SU-DHL-6 (cell line): ENCODE data around the gene CNP.

ENCODE experiments used
- H2AFZ ChIP-seq: fragments of 200-600 bp; sonication (generic); 2 replicates; pipeline ENCODE4 v1.6.1; 2014; ENCODE audit warnings: low read depth, mild to moderate bottlenecking, moderate library complexity, mixed read lengths, antibody characterized with exemption, low read length; ENCODE audit not compliant: severe bottlenecking
- H3F3A ChIP-seq: fragments of 200-600 bp; shearing (Covaris generic); 2 replicates; pipeline ENCODE4 v1.6.0; 2016; ENCODE audit warnings: antibody characterized with exemption, mild to moderate bottlenecking; ENCODE audit not compliant: insufficient read depth
- H3K27ac ChIP-seq: fragments of 200-600 bp; sonication (generic); 2 replicates; pipeline ENCODE4 v1.5.1; 2016; ENCODE audit warnings: low read depth, mild to moderate bottlenecking, low read length, moderate library complexity, mixed read lengths
- H3K27me3 ChIP-seq: fragments of 200-600 bp; sonication (generic), shearing (Covaris generic); 2 replicates; pipeline ENCODE4 v1.6.0; 2014; ENCODE audit warnings: mild to moderate bottlenecking, low read length
- H3K36me3 ChIP-seq: fragments of 200-600 bp; sonication (generic); 2 replicates; pipeline ENCODE4 v1.6.1; 2014; ENCODE audit warnings: mild to moderate bottlenecking, low read length, mixed read lengths
- H3K4me2 ChIP-seq: fragments of 300-600, 200-600 bp; shearing (Covaris generic), sonication (generic); 2 replicates; pipeline ENCODE4 v1.6.0; 2014; ENCODE audit warnings: low read length, low read depth, mild to moderate bottlenecking; ENCODE audit not compliant: poor library complexity, severe bottlenecking
- H3K4me3 ChIP-seq: fragments of 200-600 bp; sonication (generic); 2 replicates; pipeline ENCODE4 v1.5.1; 2014; ENCODE audit warnings: antibody characterized with exemption, low read length, mild to moderate bottlenecking, mixed read lengths; ENCODE audit not compliant: insufficient read depth, poor library complexity, severe bottlenecking
- H3K79me2 ChIP-seq: fragments of 200-600 bp; sonication (generic); 2 replicates; pipeline ENCODE4 v1.6.1; 2014; ENCODE audit warnings: mild to moderate bottlenecking, low read length, moderate library complexity; ENCODE audit not compliant: insufficient read depth
- H3K9ac ChIP-seq: fragments of 200-600 bp; sonication (generic); 2 replicates; pipeline ENCODE4 v1.7.0; 2014; ENCODE audit warnings: mild to moderate bottlenecking, low read length
- H3K9me2 ChIP-seq: fragments of 200-600 bp; sonication (generic); replicated peaks from 2 replicates; pipeline ENCODE4 v1.6.1; 2014; ENCODE audit warnings: low read length; ENCODE audit not compliant: insufficient read depth
- H3K9me3 ChIP-seq: fragments of 200-600 bp; sonication (generic); 2 replicates; pipeline ENCODE4 v1.6.1; 2014; ENCODE audit warnings: low read length, mixed read lengths; ENCODE audit not compliant: insufficient read depth
- H4K20me1 ChIP-seq: fragments of 200-600 bp; sonication (generic); 2 replicates; pipeline ENCODE4 v1.6.1; 2014; ENCODE audit warnings: low read depth, mild to moderate bottlenecking, antibody characterized with exemption, low read length, moderate library complexity, mixed read lengths
- CTCF ChIP-seq: fragments of 200-600 bp; sonication (generic); IDR thresholded peaks from one replicate; pipeline ENCODE4 v1.5.1; 2017; ENCODE audit warnings: antibody characterized with exemption, mild to moderate bottlenecking, low read length, moderate library complexity; ENCODE audit not compliant: insufficient read depth, poor library complexity, severe bottlenecking
- EZH2phosphoT487 ChIP-seq: fragments of 200-600 bp; sonication (generic), shearing (Covaris generic); conservative IDR thresholded peaks from 2 replicates; pipeline ENCODE4 v1.6.1; 2018; ENCODE audit warnings: mild to moderate bottlenecking, antibody characterized with exemption, low read length, moderate library complexity, mixed read lengths

Gene CNP

GRCh38 chr17:41967921-41968578 lies 1.5 kb downstream of the CNP start:
- Histone ChIP-seq H2AFZ (no peak overlapping the region), H3K27ac (no peak overlapping the region), H3K4me2 (peak overlapping the region; percentile 69), H3K9ac (peak overlapping the region; percentile 92; the same call in 1 of the 2 replicates), H3K79me2 (peaks cover 13% of the 10 kb centered on the region), H3K9me2 (no peaks in the 10 kb centered on the region), H3K4me3 (no peak overlapping the region), H3K36me3 (no peaks in the 10 kb centered on the region), H3K9me3 (no peaks in the 10 kb centered on the region), H3F3A (peaks cover 20% of the 10 kb centered on the region), H4K20me1 (no peaks in the 10 kb centered on the region), H3K27me3 (no peaks in the 10 kb centered on the region)
- TF ChIP-seq EZH2phosphoT487 (no peak), CTCF (no peak)

- H3K9me3 ChIP-seq: no peaks in the 10 kb centered on the region
- H2AFZ ChIP-seq: no peak overlapping the region
- TF ChIP-seq CTCF (no peak), EZH2phosphoT487 (no peak)
- H3K27me3 ChIP-seq: no peaks in the 10 kb centered on the region
- peaks cover 13% of the 10 kb centered on the region for H3K79me2 ChIP-seq
- no peaks in the 10 kb centered on the region for H3K9me2 ChIP-seq
- H3K4me3 ChIP-seq: no peak overlapping the region
- H3F3A ChIP-seq: peaks cover 20% of the 10 kb centered on the region
- no peaks in the 10 kb centered on the region for H3K36me3 ChIP-seq
- H3K4me2 ChIP-seq: no peak overlapping the region
- no peak overlapping the region for H3K9ac ChIP-seq
- no peak overlapping the region for H3K27ac ChIP-seq
- H4K20me1 ChIP-seq: no peaks in the 10 kb centered on the region
Measured at GRCh38 chr17:41968676-41969075, 2.1 kb downstream of the CNP start.

- H3K4me2 ChIP-seq: no peak overlapping the region
- no peak overlapping the region for H3K9ac ChIP-seq
- H3F3A ChIP-seq: peaks cover 10% of the 10 kb centered on the region
- no peaks in the 10 kb centered on the region for H3K27me3 ChIP-seq
- H3K4me3 ChIP-seq: no peak overlapping the region
- no peaks in the 10 kb centered on the region for H3K9me2 ChIP-seq
- no peaks in the 10 kb centered on the region for H3K36me3 ChIP-seq
- H4K20me1 ChIP-seq: no peaks in the 10 kb centered on the region
- no peak overlapping the region for H3K27ac ChIP-seq
- TF ChIP-seq CTCF (no peak), EZH2phosphoT487 (no peak)
- no peak overlapping the region for H2AFZ ChIP-seq
- no peaks in the 10 kb centered on the region for H3K9me3 ChIP-seq
- peaks cover 13% of the 10 kb centered on the region for H3K79me2 ChIP-seq
Measured at GRCh38 chr17:41970901-41971331, 4.3 kb downstream of the CNP start.
